Brain microvascular endothelial cell (primary cell): Measurements from ENCODE around the gene LMX1B.

Source experiments
- DNase-seq: peaks from one replicate; pipeline ENCODE4 v3.0.0-alpha.2; 2020
- H3K27ac ChIP-seq: fragments of 250-450 bp; sonication (Bioruptor Pico); 2 replicates; pipeline ENCODE4 v1.5.1; 2020; ENCODE audit warnings: mild to moderate bottlenecking, moderate library complexity
- H3K27me3 ChIP-seq: fragments of 250-450 bp; sonication (Bioruptor Pico); replicated peaks from 2 replicates; pipeline ENCODE4 v1.5.1; 2020; ENCODE audit warnings: mild to moderate bottlenecking
- H3K36me3 ChIP-seq: fragments of 250-450 bp; sonication (Bioruptor Pico); replicated peaks from 2 replicates; pipeline ENCODE4 v1.5.1; 2020; ENCODE audit warnings: mild to moderate bottlenecking
- H3K4me3 ChIP-seq: 2 replicates; pipeline ENCODE4 v1.5.1; 2011; ENCODE audit warnings: low read depth, mild to moderate bottlenecking, control low read depth, low read length, moderate library complexity
- in situ Hi-C: cut with HindIII; loops from 2 replicates; pipeline ENCODE4 v1.10.0; 2017; ENCODE audit warnings: low sequenced_read_pairs, low pct_ligation_motif_present
- TF ChIP-seq, protein P1 (sequence below): IDR thresholded peaks from 2 replicates; pipeline ENCODE4 v1.5.1; 2011; ENCODE audit warnings: low read depth, mild to moderate bottlenecking, moderate library complexity, low read length, control low read depth, inconsistent platforms; ENCODE audit errors: missing control alignments

Gene LMX1B

GRCh38 chr9:126673689-126674364 is 60.1 kb downstream of the LMX1B start:
- TF ChIP-seq, protein P1, sequence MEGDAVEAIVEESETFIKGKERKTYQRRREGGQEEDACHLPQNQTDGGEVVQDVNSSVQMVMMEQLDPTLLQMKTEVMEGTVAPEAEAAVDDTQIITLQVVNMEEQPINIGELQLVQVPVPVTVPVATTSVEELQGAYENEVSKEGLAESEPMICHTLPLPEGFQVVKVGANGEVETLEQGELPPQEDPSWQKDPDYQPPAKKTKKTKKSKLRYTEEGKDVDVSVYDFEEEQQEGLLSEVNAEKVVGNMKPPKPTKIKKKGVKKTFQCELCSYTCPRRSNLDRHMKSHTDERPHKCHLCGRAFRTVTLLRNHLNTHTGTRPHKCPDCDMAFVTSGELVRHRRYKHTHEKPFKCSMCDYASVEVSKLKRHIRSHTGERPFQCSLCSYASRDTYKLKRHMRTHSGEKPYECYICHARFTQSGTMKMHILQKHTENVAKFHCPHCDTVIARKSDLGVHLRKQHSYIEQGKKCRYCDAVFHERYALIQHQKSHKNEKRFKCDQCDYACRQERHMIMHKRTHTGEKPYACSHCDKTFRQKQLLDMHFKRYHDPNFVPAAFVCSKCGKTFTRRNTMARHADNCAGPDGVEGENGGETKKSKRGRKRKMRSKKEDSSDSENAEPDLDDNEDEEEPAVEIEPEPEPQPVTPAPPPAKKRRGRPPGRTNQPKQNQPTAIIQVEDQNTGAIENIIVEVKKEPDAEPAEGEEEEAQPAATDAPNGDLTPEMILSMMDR: no peak
- H3K36me3 ChIP-seq: no peaks in the 10 kb centered on the region
- in situ Hi-C loops: no loop called here
- no peak for DNase-seq
- H3K27ac ChIP-seq: no peak overlapping the region
- peaks cover 68% of the 10 kb centered on the region for H3K27me3 ChIP-seq
- no peak overlapping the region for H3K4me3 ChIP-seq

DNA sequence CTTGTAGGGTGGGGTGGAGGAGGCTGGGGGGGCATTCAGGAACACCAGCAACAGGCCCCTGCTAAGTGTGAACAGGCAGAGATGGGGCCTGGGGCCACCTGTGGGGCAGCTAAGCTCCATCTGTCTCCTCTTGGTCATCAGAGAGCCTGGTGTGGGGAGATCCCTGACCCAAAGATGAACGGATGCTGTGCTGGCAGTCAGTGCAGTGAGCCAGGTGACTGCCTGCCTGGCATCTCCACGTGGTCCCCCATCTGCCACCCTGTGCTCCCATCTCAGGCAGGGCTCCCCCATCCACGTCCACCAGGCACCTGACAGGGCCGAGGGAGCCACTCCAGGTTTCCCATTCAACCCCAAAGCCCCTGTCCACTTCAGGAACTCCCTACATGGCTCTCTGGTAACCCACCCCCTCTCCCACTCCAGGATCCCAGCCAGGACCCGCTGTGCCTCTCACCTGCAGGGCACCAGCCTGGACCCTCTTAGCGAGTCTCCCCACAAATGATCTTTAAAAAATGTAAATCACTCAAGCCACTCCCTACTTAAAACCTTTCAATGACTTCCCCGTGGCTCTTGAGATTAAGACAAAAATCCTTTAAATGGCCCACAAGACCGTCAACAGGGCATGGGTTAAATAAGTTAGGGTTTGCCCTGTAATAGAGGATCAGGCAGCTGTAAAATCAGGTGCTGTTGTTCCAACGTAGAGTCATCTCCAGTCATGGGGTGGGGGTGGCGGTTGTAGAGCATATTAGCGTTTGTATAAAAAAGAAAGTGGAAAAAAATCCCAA is 60.8 kb downstream of the LMX1B start:
- TF ChIP-seq, protein P1: no peak

GRCh38 chr9:126675147-126675467 is 61.4 kb downstream of the LMX1B start:
- Histone ChIP-seq H3K27ac (no peak overlapping the region), H3K4me3 (no peak overlapping the region), H3K36me3 (no peaks in the 10 kb centered on the region), H3K27me3 (peaks cover 65% of the 10 kb centered on the region)
- DNase-seq: no peak
- in situ Hi-C loops: no loop called here
- TF ChIP-seq, protein P1: no peak

More for the DNA sequence above, 60.8 kb downstream of the LMX1B start:
- Histone ChIP-seq H3K27me3 (peaks cover 65% of the 10 kb centered on the region), H3K4me3 (no peak overlapping the region), H3K27ac (no peak overlapping the region), H3K36me3 (no peaks in the 10 kb centered on the region)
- DNase-seq: no peak
- in situ Hi-C loops: no loop called here

- peaks cover 61% of the 10 kb centered on the region for H3K27me3 ChIP-seq
- TF ChIP-seq, protein P1: no peak
- in situ Hi-C loops: no loop called here
Observed at GRCh38 chr9:126676102-126676684, 62.5 kb downstream of the LMX1B start.

GRCh38 chr9:126676685-126677143 is 63.0 kb downstream of the LMX1B start:
- in situ Hi-C loops: no loop called here
- H3K36me3 ChIP-seq: no peaks in the 10 kb centered on the region

More at GRCh38 chr9:126676102-126676684, 62.5 kb downstream of the LMX1B start:
- no peak overlapping the region for H3K27ac ChIP-seq
- DNase-seq: no peak
- H3K36me3 ChIP-seq: no peaks in the 10 kb centered on the region
- H3K4me3 ChIP-seq: no peak overlapping the region

More at GRCh38 chr9:126676685-126677143, 63.0 kb downstream of the LMX1B start:
- DNase-seq: no peak
- TF ChIP-seq, protein P1: no peak
- H3K27ac ChIP-seq: no peak overlapping the region
- H3K4me3 ChIP-seq: no peak overlapping the region
- H3K27me3 ChIP-seq: peaks cover 55% of the 10 kb centered on the region
